GM19193 (cell line): ENCODE data around the gene ZBTB20.

ENCODE experiments used
- POLR2A ChIP-seq: IDR thresholded peaks from 4 replicates; pipeline ENCODE4 v1.6.1; 2011; ENCODE audit not compliant: insufficient read depth, insufficient read length; ENCODE audit errors: extremely low read depth

ZBTB20 gene

DNA sequence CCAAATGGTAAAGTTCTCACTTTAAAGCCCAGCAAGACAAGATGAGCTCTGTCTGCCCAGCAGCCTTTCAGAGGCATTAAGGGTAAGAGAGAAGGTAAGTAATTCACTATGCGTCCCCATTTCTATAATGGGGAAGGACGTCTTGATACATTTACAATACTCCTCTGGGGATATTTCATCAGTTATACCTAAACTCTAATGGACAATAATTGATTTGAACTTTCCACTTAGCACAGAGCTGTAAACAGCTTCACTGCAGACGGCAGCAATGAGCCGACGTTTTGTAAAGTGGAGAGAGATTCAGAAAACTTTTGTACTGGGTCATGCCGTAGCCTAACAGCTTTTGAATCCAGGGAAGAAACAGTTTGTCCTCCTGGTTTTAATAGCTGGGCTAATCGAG, 725.9 kb downstream of the ZBTB20 start:
- no peak for TF ChIP-seq POLR2A

DNA sequence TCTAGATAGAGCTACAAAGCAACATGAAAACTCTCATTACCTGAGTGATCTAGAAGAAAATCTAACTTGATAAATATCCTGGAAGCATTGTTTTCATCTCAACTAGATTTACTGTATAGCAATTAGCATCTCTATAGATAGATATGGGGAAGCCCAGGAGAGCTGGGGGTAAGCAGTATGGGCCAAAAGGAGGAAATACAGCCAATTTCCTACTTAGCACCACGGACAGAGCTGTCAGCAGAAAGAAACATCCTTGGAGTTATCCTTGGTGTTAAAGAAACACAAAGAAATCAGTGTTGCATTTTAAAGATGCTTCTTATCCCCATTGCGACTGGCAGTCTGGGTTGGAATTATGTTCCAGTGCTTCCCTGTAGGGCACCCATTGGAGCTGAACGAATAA, 727.0 kb downstream of the ZBTB20 start:
- no peak for TF ChIP-seq POLR2A

- TF ChIP-seq POLR2A: no peak
These were observed 728.2 kb downstream of the ZBTB20 start for GRCh38 chr3:114418724-114419543.

DNA sequence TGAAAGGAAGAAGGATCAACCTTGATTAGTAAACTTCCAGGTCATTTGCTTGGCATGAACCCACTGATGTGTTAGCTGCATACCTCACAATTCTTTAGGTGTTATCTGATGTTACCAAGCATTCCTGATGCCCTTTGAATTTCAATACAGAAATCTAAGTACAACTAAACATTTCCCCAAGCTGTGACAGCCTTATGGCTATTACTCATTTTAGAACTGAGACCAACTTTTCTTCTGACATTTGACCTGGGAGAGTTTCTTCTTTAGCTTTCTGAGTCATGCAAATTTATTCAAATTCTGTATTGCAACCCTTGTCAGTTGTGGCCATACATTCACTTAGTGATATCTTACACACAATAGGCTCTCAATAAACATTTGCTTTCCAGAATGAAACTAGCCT, 729.0 kb downstream of the ZBTB20 start:
- no peak for TF ChIP-seq POLR2A

GRCh38 chr3:114417675-114418074, 729.4 kb downstream of the ZBTB20 start:
- no peak for TF ChIP-seq POLR2A

DNA sequence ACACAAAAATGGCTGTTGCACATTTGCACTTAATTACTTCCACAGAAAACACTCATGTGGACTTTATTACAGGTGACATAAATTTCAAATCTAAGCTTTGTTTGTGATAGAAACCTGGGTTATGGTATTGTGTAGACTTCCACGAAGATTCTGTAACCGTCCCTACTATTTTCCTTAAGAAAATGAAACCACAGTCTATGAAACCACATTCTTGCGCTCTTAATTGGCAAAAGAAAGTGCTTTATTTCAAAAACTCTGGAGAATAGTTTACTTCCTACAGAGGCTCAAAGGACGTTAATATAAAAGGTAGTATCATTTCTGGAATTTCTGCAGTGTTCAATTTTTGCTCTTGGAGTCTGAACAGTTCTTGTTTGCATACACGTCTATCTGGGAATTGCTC, 729.8 kb downstream of the ZBTB20 start:
- TF ChIP-seq POLR2A: no peak

DNA sequence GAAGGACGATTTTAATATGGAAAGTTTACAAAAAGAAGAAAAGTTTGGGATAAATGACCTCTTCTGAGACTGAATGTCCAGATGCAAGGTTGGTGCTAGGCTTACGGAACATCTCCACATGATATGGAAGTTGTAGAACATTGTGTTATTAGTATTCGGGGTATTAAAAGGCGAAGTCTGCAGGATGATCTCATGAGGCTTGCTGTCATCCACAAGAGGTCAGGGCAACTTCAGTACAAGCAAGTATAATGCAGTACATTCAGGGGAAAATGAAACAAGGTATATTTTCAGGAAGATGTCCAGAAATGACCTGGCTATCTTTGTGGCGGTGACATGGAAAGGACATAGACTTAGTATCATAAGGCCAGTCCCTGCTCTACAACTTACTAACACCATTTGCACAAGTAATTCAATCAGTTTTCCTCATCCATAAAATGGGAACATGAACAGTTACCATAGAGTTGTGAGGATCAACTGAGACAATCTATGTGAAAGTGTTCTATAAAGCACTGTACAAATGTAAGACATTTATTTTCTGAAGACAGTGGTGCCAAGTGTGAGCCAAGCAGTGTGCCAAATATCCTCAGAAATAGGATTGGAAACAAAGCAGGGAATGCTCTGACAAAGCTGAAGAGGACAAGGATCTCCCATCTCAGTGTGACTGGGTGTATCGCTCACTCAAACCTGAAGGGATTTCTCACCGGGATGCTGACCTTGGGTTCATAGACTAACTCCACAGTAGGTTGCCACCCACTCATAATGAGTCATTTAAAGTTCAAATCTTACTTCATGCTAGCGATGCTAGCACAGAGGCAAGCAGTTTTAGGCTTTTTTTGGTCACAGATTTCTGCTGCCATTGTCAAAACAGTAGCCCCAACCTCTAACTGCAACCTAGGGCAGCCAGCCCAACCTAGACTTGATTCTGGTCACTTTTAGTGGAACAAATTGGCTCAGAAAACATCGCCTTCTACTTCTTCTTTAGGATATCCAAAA, 735.0 kb downstream of the ZBTB20 start:
- no peak for TF ChIP-seq POLR2A

DNA sequence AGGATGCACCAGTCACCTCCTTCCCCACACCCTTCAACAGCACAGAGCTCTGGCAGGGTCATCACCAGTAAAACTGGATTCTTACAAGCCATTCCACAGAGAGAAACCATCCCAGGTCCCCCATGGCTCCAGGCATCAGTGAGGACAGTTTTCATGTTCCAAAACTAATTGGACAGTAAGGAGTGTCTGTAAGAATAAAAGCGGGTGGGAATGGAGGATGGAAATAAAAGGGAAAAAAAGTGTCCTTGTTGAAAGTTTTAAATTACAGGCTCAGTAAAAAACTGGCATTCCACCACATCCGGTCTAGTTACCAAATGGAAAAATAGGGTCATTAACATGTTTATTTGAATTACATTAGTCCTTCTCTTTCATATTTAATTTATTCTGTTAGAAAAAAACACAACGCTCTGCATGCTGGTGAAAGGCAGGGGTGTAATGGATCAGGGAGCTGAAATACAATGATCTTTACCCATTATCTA, 735.9 kb downstream of the ZBTB20 start:
- no peak for TF ChIP-seq POLR2A

GRCh38 chr3:114408736-114409670, 738.1 kb downstream of the ZBTB20 start:
- no peak for TF ChIP-seq POLR2A

GRCh38 chr3:114406922-114407321, 740.2 kb downstream of the ZBTB20 start:
- TF ChIP-seq POLR2A: no peak

GRCh38 chr3:114406286-114406685, 740.8 kb downstream of the ZBTB20 start:
- no peak for TF ChIP-seq POLR2A

DNA sequence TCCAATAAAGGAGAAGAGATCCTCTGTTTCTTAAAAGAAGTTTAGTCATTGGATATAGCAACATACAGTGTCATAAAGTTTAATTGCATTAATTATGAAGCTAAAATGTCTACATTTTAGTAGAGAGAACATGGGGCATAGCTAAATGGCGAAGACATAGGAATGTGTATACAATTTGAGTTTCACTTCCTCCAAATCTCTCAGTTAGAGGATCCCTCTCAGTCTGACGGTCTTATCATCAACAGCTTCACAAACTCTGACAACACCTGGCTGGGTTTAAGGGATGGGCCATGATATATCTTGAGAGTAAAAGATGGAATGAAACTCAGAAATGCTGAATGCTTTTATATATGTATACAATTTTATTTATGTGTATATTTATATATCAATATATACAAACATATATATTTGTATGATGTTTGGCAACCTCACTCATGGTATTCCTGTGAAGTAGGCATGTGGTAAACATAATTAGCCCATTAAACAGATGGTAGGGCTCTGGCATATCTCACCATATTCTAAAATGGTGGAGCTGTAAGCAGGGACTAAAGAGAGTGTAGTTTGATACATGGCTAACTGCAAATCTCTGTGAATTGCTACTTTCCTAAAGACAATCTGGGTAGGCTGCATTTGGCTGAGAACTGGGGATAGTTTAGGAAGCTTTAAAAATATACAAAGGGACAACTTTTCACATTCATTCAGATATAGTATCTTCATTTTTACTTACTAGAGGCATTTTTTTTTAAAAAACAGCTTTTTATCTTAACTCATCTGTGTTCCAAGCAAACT, 741.7 kb downstream of the ZBTB20 start:
- no peak for TF ChIP-seq POLR2A

DNA sequence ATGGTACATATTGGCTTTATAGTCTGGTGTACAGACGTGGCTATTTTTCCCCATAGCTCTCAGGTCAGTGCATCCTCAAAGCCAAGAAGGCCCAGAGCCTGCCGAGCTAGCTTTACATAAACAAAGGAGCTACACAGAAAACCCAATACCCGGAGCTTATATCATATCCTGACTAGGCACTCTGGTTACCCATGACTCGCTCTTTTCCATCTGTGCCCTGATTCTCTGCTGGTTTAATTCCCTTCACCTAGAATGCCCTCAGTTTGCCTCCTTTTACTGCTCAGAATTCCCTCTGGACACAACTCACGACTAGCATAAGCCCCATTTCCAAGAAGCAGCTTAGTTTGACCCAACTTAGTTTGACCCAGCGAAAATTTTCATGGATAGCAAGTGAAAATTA, 742.5 kb downstream of the ZBTB20 start:
- no peak for TF ChIP-seq POLR2A

DNA sequence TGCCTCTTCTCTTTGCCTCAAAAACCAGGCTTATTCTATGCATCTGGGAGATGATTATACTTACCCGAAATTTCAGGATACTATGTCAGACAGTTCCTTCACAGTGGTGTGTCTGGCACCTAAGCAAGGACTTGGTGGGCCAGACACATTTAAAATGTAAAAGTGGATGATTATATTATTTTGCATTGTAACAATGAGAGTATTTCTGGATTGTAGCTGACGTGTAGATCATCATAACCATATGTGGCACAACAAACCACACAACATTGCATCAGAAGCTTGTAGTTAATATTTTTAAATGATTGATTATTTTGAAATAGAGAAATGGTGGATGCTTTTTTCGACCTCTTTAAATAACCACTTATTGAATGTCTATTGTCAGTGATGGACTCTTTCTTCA, 744.2 kb downstream of the ZBTB20 start:
- TF ChIP-seq POLR2A: no peak
